Astrocyte (in vitro differentiated cells and primary cell): ENCODE data around the gene FOXD1.

ENCODE experiments used
- CTCF ChIP-seq: IDR thresholded peaks from 2 replicates; pipeline ENCODE4 v1.5.1; 2011; ENCODE audit warnings: low read depth, mild to moderate bottlenecking, inconsistent platforms, low read length, moderate library complexity; ENCODE audit not compliant: insufficient read depth
- EZH2 ChIP-seq: IDR thresholded peaks from 2 replicates; pipeline ENCODE4 v1.6.1; 2012; ENCODE audit warnings: mild to moderate bottlenecking, low read length, inconsistent platforms; ENCODE audit not compliant: insufficient read depth

- TF ChIP-seq EZH2: no peak
- no peak for TF ChIP-seq CTCF
These were observed 42.6 kb upstream of the FOXD1 start for GRCh38 chr5:73491155-73491554.
